ENCODE measurements around the gene GAS6.

- no peak for TF ChIP-seq CTCF (IDR thresholded peaks at IDR 0.05)
- TF ChIP-seq POLR2A (IDR thresholded peaks at IDR 0.05) = no peak
Observed at GRCh38 chr13:113869263-113869662, 5.4 kb upstream of the GAS6 start.
